Activated naive CD4-positive, alpha-beta T cell treated with anti-CD3 and anti-CD28 coated beads, Interleukin-2, amount 10 ng/mL, durations not matched to agents 7 days and 5 days (primary cell): ENCODE results near the gene GRID1.
"Not testable (repeated sequence)": the region's sequence is repeated elsewhere in the genome, so short reads cannot be mapped to it uniquely, and the experiment has no call there.

Experiments used
- CTCF ChIA-PET: fragments of 350-600 bp; sonication (Branson Sonifier 250); formaldehyde crosslinking; loops from one replicate; lab custom pipeline; 2021; ENCODE audit warnings: antibody characterized with exemption; lab: Charles Lee
- DNase-seq: peaks from one replicate; pipeline ENCODE4 v3.0.0-alpha.2; 2020
- H3K27ac Mint-ChIP-seq: one replicate; pipeline ENCODE4 v1.8.0; 2021; ENCODE audit warnings: mild to moderate bottlenecking, moderate library complexity, mixed read lengths
- H3K27me3 Mint-ChIP-seq: one replicate; pipeline ENCODE4 v1.8.0; 2021; ENCODE audit warnings: mild to moderate bottlenecking, mixed read lengths
- H3K36me3 Mint-ChIP-seq: one replicate; pipeline ENCODE4 v1.8.0; 2021; ENCODE audit warnings: mixed read lengths
- H3K4me1 Mint-ChIP-seq: one replicate; pipeline ENCODE4 v1.8.0; 2021; ENCODE audit warnings: mixed read lengths
- H3K4me3 Mint-ChIP-seq: one replicate; pipeline ENCODE4 v1.8.0; 2021; ENCODE audit warnings: mild to moderate bottlenecking, moderate library complexity, mixed read lengths
- H3K9me3 Mint-ChIP-seq: one replicate; pipeline ENCODE4 v1.8.0; 2021; ENCODE audit warnings: mixed read lengths

Gene GRID1

GRCh38 chr10:86083664-86084175 lies 282.9 kb downstream of the GRID1 start:
- CTCF ChIA-PET: no interaction called here
- peaks cover 5% of the 10 kb centered on the region for H3K27me3 Mint-ChIP-seq
- H3K36me3 Mint-ChIP-seq: no peaks in the 10 kb centered on the region
- no peaks in the 10 kb centered on the region for H3K9me3 Mint-ChIP-seq
- H3K4me3 Mint-ChIP-seq: no peak overlapping the region
- no peak for DNase-seq
- no peaks in the 10 kb centered on the region for H3K4me1 Mint-ChIP-seq
- no peak overlapping the region for H3K27ac Mint-ChIP-seq

- Mint-ChIP-seq H3K36me3 (no peaks in the 10 kb centered on the region), H3K9me3 (no peaks in the 10 kb centered on the region), H3K27ac (no peak overlapping the region), H3K27me3 (no peaks in the 10 kb centered on the region), H3K4me3 (no peak overlapping the region), H3K4me1 (no peaks in the 10 kb centered on the region)
- CTCF ChIA-PET: no interaction called here
- DNase-seq: no peak
Measured at GRCh38 chr10:86083206-86083605, 283.4 kb downstream of the GRID1 start.

DNA sequence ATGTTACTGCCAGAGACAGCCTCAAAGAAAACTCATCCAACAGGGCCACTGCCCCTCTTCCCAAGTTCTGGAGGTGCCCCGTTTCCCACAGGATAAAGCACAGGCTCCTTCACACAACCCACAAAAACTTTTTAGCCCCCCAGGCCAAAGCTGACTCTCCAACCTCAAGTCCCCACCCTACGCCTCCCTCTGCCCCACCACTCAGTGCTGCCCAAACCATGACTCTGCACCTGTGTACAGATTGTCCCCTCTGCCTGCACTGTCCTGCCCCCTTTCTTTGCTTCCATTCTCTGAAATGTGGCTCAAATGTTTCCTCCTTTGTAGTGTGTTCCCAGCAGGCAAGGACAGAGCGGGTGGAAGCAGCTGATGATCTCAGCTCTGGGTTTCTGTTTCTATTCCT lies 284.0 kb downstream of the GRID1 start:
- Mint-ChIP-seq H3K4me3 (no peak overlapping the region), H3K27ac (no peak overlapping the region), H3K4me1 (no peaks in the 10 kb centered on the region), H3K36me3 (no peaks in the 10 kb centered on the region), H3K27me3 (no peaks in the 10 kb centered on the region), H3K9me3 (no peaks in the 10 kb centered on the region)
- CTCF ChIA-PET: no interaction called here
- no peak for DNase-seq

DNA sequence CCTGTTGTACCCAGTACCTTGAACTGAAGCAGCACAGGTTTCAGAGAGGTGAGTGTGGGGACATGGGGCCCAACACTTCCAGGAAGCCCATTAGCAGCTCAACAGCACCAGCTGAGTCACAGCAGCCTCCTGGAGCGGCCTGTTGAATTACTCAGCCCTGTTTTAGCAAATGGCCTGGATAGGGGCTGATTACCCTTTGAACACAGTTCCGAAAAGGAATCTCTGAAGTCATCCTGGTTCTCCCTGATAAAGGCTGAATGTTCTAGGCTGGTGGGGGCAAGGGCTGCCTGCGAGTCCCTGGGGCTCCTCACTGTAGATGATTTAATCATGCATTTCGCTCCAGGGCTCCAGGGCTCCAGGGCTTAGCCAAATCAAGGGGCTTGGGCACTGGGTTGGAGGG lies 287.5 kb downstream of the GRID1 start:
- no peak for DNase-seq
- no peaks in the 10 kb centered on the region for H3K4me1 Mint-ChIP-seq
- no peak overlapping the region for H3K27ac Mint-ChIP-seq
- no peaks in the 10 kb centered on the region for H3K27me3 Mint-ChIP-seq
- H3K36me3 Mint-ChIP-seq: no peaks in the 10 kb centered on the region
- H3K9me3 Mint-ChIP-seq: no peaks in the 10 kb centered on the region
- no peak overlapping the region for H3K4me3 Mint-ChIP-seq
- CTCF ChIA-PET: no interaction called here

- H3K27me3 Mint-ChIP-seq: no peaks in the 10 kb centered on the region
- CTCF ChIA-PET: no interaction called here
- no peaks in the 10 kb centered on the region for H3K4me1 Mint-ChIP-seq
- no peak for DNase-seq
- no peaks in the 10 kb centered on the region for H3K36me3 Mint-ChIP-seq
- H3K9me3 Mint-ChIP-seq: no peaks in the 10 kb centered on the region
- no peak overlapping the region for H3K27ac Mint-ChIP-seq
- H3K4me3 Mint-ChIP-seq: no peak overlapping the region
Measured at GRCh38 chr10:86078639-86079035, 288.0 kb downstream of the GRID1 start.

DNA sequence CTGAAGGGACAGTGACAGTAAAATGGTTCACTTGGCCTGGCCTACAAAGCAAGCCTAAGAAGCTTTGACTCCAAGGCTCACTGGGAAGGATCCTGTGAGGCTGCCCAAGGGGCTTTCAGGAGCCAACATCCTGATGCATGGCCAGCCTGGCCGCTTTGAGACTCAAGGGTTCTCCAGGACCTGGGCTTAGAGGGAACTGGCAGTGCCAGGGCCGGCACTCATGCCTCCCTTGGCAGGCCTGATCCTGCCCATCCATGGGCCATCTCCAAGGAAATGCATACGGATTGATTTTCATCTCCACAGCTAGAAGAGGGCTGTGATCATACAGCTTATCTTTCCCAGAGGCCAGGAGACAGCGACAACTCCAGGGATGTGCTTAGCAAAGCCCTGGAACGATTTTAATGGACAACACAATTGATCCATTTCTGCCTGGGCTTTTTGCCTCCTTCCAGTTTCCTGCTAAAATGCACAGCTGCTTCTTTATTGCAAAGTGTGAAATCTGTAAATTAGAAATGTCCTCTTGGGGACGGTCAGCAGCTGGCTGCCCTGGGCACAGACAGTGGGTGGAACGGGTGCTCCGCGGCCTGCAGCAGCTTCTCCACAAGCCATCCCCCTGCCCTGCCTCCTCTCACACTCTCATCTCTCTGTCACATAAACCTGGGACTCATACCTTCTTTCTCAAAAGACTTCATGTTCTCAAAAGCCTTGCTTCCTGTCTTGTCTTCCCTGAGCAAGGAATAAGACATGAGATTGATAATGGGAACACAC lies 288.5 kb downstream of the GRID1 start:
- Mint-ChIP-seq H3K4me3 (no peak overlapping the region), H3K27me3 (no peaks in the 10 kb centered on the region), H3K36me3 (no peaks in the 10 kb centered on the region), H3K9me3 (no peaks in the 10 kb centered on the region), H3K27ac (no peak overlapping the region), H3K4me1 (no peaks in the 10 kb centered on the region)
- CTCF ChIA-PET: no interaction called here
- DNase-seq: no peak

- DNase-seq: no peak
- CTCF ChIA-PET: no interaction called here
- Mint-ChIP-seq H3K4me3 (no peak overlapping the region), H3K4me1 (no peaks in the 10 kb centered on the region), H3K27me3 (no peaks in the 10 kb centered on the region), H3K27ac (no peak overlapping the region), H3K9me3 (no peaks in the 10 kb centered on the region), H3K36me3 (no peaks in the 10 kb centered on the region)
Measured at GRCh38 chr10:86077271-86077670, 289.3 kb downstream of the GRID1 start.

DNA sequence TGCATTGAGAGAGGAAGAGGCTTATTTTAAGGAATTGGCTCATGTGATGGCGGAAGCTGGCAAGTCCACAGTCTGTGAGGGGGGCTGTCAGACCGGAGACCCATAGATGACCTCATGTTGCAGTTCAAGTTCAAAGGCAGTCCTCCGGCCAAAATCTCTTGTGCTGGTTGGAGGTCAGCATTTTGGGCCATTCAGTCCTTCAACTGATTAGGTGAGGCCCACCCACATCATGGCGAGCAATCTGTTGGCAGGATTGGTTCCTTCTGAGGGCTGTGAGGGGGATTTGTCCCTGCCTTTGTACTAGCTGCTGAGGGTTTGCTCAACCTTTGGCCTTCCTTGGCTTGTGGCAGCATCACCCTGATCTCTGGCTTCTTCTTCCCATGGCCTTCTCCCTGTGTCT lies 290.1 kb downstream of the GRID1 start:
- H3K36me3 Mint-ChIP-seq, CTCF ChIA-PET, H3K9me3 Mint-ChIP-seq, H3K4me1 Mint-ChIP-seq, H3K27me3 Mint-ChIP-seq, DNase-seq, H3K4me3 Mint-ChIP-seq, H3K27ac Mint-ChIP-seq: not testable (repeated sequence)

DNA sequence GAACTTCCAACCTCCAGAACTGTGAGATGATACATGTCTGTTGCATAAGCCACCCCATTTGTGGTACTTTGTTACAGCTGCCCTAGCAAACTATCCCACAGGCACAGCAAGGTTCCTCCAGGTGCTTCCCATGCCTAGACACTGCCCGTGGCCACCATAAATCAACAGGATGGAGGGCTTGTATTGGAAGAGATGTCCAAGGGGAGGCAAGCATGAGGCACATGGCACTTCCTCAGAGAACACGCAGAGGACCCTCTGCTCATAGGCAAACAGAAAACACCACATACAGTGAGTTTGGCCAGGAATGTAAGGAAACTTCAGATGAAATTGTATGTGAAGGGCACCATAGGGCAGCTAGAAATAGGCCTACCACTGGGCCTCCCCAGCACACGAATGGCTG lies 291.1 kb downstream of the GRID1 start:
- CTCF ChIA-PET: no interaction called here
- H3K9me3 Mint-ChIP-seq: no peaks in the 10 kb centered on the region
- H3K27ac Mint-ChIP-seq: no peak overlapping the region
- no peak overlapping the region for H3K4me3 Mint-ChIP-seq
- H3K36me3 Mint-ChIP-seq: no peaks in the 10 kb centered on the region
- peaks cover 5% of the 10 kb centered on the region for H3K27me3 Mint-ChIP-seq
- no peak for DNase-seq
- no peaks in the 10 kb centered on the region for H3K4me1 Mint-ChIP-seq

DNA sequence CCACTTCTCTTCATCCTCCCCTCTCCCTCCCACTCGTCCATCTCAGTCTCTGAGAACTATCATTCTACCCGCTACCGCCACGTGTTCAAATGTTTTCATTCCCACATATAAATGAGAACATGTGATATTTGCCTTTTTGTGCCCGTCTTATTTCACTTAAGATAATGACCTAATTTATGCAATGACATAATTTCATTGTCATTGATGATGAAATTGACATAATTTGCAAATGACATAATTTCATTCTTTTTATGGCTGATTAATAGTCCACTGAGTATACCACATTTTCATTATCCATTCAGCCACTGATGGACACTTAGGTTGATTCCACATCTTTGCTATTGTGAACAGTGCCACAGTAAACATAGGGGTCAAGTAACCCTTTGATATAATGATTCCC lies 292.3 kb downstream of the GRID1 start:
- H3K27ac Mint-ChIP-seq: no peak overlapping the region
- no peaks in the 10 kb centered on the region for H3K36me3 Mint-ChIP-seq
- no peaks in the 10 kb centered on the region for H3K4me1 Mint-ChIP-seq
- H3K9me3 Mint-ChIP-seq: no peaks in the 10 kb centered on the region
- H3K27me3 Mint-ChIP-seq: peaks cover 10% of the 10 kb centered on the region
- no peak overlapping the region for H3K4me3 Mint-ChIP-seq
- no peak for DNase-seq
- CTCF ChIA-PET: no interaction called here

- H3K4me1 Mint-ChIP-seq: no peaks in the 10 kb centered on the region
- H3K27me3 Mint-ChIP-seq: peaks cover 15% of the 10 kb centered on the region
- no peak for DNase-seq
- H3K36me3 Mint-ChIP-seq: no peaks in the 10 kb centered on the region
- CTCF ChIA-PET: no interaction called here
- H3K9me3 Mint-ChIP-seq: no peaks in the 10 kb centered on the region
- no peak overlapping the region for H3K4me3 Mint-ChIP-seq
- H3K27ac Mint-ChIP-seq: no peak overlapping the region
Measured at GRCh38 chr10:86073199-86073977, 293.2 kb downstream of the GRID1 start.

GRCh38 chr10:86072413-86072812 lies 294.2 kb downstream of the GRID1 start:
- Mint-ChIP-seq H3K4me3 (no peak overlapping the region), H3K27me3 (peaks cover 15% of the 10 kb centered on the region), H3K27ac (no peak overlapping the region), H3K4me1 (no peaks in the 10 kb centered on the region), H3K9me3 (no peaks in the 10 kb centered on the region), H3K36me3 (no peaks in the 10 kb centered on the region)
- no peak for DNase-seq
- CTCF ChIA-PET: no interaction called here

DNA sequence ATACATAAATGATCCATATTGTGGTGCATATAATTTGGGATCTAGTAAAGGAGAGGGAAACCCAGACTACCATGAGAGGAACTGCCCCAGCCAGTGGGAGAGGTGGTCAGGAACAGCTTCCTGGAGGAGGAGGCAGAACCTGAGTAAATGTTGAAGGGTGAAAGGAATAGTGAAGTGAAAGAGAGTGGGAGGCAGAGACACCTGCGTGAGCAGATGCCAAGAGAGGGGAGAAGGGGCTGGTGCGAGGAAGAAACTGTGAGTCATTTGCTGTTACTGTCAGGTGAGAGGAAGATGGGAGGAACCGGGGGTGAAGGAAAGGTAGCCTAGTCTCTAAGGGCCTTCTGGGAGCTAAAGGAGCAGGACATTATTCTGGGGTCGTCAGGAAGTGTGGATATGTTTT lies 294.8 kb downstream of the GRID1 start:
- no peak overlapping the region for H3K27ac Mint-ChIP-seq
- H3K4me3 Mint-ChIP-seq: no peak overlapping the region
- no peaks in the 10 kb centered on the region for H3K36me3 Mint-ChIP-seq
- H3K27me3 Mint-ChIP-seq: peaks cover 15% of the 10 kb centered on the region
- CTCF ChIA-PET: no interaction called here
- DNase-seq: no peak
- no peaks in the 10 kb centered on the region for H3K4me1 Mint-ChIP-seq
- no peaks in the 10 kb centered on the region for H3K9me3 Mint-ChIP-seq

GRCh38 chr10:86071145-86071544 lies 295.4 kb downstream of the GRID1 start:
- peaks cover 15% of the 10 kb centered on the region for H3K27me3 Mint-ChIP-seq
- CTCF ChIA-PET: no interaction called here
- H3K27ac Mint-ChIP-seq: no peak overlapping the region

DNA sequence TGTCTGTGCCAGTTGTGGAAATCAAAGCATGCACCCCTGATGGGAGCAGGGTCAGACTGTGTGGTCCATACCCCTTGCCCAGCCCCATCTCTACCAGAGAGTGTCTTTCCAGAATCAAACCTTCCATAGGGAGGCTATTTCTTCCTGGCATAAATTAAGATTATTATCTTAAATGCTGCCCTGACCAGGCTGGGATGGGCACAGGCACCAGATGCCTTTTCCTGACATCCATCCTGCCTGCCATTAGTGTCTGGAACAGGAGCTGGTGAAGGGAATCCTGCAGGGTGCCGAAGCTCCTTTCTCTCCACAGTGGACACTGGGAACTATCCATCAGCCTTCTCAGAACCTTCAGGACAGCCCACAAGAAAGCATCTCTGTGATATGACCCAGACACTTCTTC lies 296.3 kb downstream of the GRID1 start:
- no peak for DNase-seq
- Mint-ChIP-seq H3K4me3 (no peak overlapping the region), H3K27ac (no peak overlapping the region), H3K27me3 (peaks cover 17% of the 10 kb centered on the region), H3K9me3 (no peaks in the 10 kb centered on the region), H3K36me3 (no peaks in the 10 kb centered on the region), H3K4me1 (no peaks in the 10 kb centered on the region)
- CTCF ChIA-PET: no interaction called here

More at GRCh38 chr10:86071145-86071544, 295.4 kb downstream of the GRID1 start:
- no peaks in the 10 kb centered on the region for H3K9me3 Mint-ChIP-seq
- no peak for DNase-seq
- H3K4me3 Mint-ChIP-seq: no peak overlapping the region
- H3K4me1 Mint-ChIP-seq: no peaks in the 10 kb centered on the region
- H3K36me3 Mint-ChIP-seq: no peaks in the 10 kb centered on the region
